Astrocyte (in vitro differentiated cells and primary cell): ENCODE measurements around the gene NHLRC2. TPM values are rescaled to one million over a fixed set of nuclear protein-coding genes. Genes with fewer than 3 reads are reported as not detected.

Source experiments
- DNase-seq: peaks from one replicate; pipeline ENCODE4 v3.0.0-alpha.2; 2010; ENCODE audit warnings: low read depth
- FAIRE-seq: peaks from 2 replicates; lab custom pipeline; 2011; peaks lifted over from hg19 to GRCh38; lab: Jason Lieb, UNC
- H2AFZ ChIP-seq: 2 replicates; pipeline ENCODE4 v1.6.0; 2012; ENCODE audit warnings: low read depth, low read length, inconsistent platforms
- H3K27ac ChIP-seq: 2 replicates; pipeline ENCODE4 v1.5.1; 2011; ENCODE audit warnings: low read depth, low read length, inconsistent platforms
- H3K27me3 ChIP-seq: 2 replicates; pipeline ENCODE4 v1.6.0; 2011; ENCODE audit warnings: low read length, inconsistent platforms; ENCODE audit not compliant: insufficient read depth
- H3K36me3 ChIP-seq: 2 replicates; pipeline ENCODE4 v1.5.1; 2011; ENCODE audit warnings: low read length, inconsistent platforms; ENCODE audit not compliant: insufficient read depth
- H3K4me1 ChIP-seq: 2 replicates; pipeline ENCODE4 v1.5.1; 2011; ENCODE audit warnings: low read length, inconsistent platforms; ENCODE audit not compliant: insufficient read depth
- H3K4me2 ChIP-seq: 2 replicates; pipeline ENCODE4 v1.6.0; 2012; ENCODE audit warnings: low read length, inconsistent platforms
- H3K4me3 ChIP-seq: 2 replicates; pipeline ENCODE4 v1.5.1; 2011; ENCODE audit warnings: low read depth, mild to moderate bottlenecking, low read length, inconsistent platforms; ENCODE audit not compliant: insufficient read depth
- H3K79me2 ChIP-seq: 2 replicates; pipeline ENCODE4 v1.6.0; 2012; ENCODE audit warnings: mild to moderate bottlenecking, low read length, inconsistent platforms; ENCODE audit not compliant: insufficient read depth
- H3K9ac ChIP-seq: 2 replicates; pipeline ENCODE4 v1.6.0; 2012; ENCODE audit warnings: mild to moderate bottlenecking, low read length, inconsistent platforms
- H3K9me3 ChIP-seq: 2 replicates; pipeline ENCODE4 v1.5.1; 2012; ENCODE audit warnings: low read depth, mild to moderate bottlenecking, low read length, inconsistent platforms; ENCODE audit not compliant: insufficient read depth
- H4K20me1 ChIP-seq: 2 replicates; pipeline ENCODE4 v1.6.0; 2012; ENCODE audit warnings: low read length, inconsistent platforms; ENCODE audit not compliant: insufficient read depth
- H3K27ac Mint-ChIP-seq: one replicate; pipeline ENCODE4 v1.8.0; 2021; ENCODE audit warnings: mild to moderate bottlenecking, mixed read lengths; ENCODE audit not compliant: unreplicated experiment
- H3K27me3 Mint-ChIP-seq: one replicate; pipeline ENCODE4 v1.8.0; 2021; ENCODE audit warnings: low read depth, mixed read lengths; ENCODE audit not compliant: unreplicated experiment
- H3K36me3 Mint-ChIP-seq: one replicate; pipeline ENCODE4 v1.8.0; 2021; ENCODE audit warnings: low read depth, mixed read lengths; ENCODE audit not compliant: unreplicated experiment
- H3K4me1 Mint-ChIP-seq: one replicate; pipeline ENCODE4 v1.8.0; 2021; ENCODE audit warnings: low read depth, mixed read lengths; ENCODE audit not compliant: unreplicated experiment
- H3K4me3 Mint-ChIP-seq: one replicate; pipeline ENCODE4 v1.8.0; 2021; ENCODE audit warnings: mild to moderate bottlenecking, moderate library complexity, mixed read lengths; ENCODE audit not compliant: unreplicated experiment
- H3K9me3 Mint-ChIP-seq: one replicate; pipeline ENCODE4 v1.8.0; 2021; ENCODE audit warnings: mild to moderate bottlenecking, mixed read lengths; ENCODE audit not compliant: unreplicated experiment
- EZH2 ChIP-seq: IDR thresholded peaks from 2 replicates; pipeline ENCODE4 v1.6.1; 2012; ENCODE audit warnings: mild to moderate bottlenecking, low read length, inconsistent platforms; ENCODE audit not compliant: insufficient read depth
- total RNA-seq: library from RNA; stranded (reverse); gene quantifications from 2 replicates; pipeline ENCODE4 v1.2.1, GENCODE V29; 2021
- TF ChIP-seq, protein P1 (sequence below): IDR thresholded peaks from 2 replicates; pipeline ENCODE4 v1.5.1; 2011; ENCODE audit warnings: low read depth, mild to moderate bottlenecking, inconsistent platforms, low read length, moderate library complexity; ENCODE audit not compliant: insufficient read depth

The NHLRC2 gene
- total RNA-seq, 1 donor from 2014 or later: 16.9 TPM

DNA sequence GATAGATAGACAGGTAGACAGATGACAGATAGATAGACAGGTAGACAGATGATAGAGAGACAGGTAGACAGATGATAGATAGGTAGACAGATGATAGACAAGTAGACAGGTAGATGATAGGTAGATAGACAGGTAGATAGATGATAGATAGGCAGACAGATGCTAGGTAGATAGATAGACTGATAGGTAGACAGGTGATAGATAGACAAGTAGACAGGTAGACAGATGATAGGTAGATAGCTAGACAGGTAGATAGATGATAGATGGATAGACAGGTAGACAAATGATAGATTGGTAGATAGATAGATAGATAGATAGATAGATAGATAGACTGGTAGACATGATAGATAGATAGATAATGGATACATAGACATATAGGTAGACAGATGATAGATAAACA is 95.8 kb downstream of the NHLRC2 start:
- TF ChIP-seq EZH2: no peak
- TF ChIP-seq, protein P1, sequence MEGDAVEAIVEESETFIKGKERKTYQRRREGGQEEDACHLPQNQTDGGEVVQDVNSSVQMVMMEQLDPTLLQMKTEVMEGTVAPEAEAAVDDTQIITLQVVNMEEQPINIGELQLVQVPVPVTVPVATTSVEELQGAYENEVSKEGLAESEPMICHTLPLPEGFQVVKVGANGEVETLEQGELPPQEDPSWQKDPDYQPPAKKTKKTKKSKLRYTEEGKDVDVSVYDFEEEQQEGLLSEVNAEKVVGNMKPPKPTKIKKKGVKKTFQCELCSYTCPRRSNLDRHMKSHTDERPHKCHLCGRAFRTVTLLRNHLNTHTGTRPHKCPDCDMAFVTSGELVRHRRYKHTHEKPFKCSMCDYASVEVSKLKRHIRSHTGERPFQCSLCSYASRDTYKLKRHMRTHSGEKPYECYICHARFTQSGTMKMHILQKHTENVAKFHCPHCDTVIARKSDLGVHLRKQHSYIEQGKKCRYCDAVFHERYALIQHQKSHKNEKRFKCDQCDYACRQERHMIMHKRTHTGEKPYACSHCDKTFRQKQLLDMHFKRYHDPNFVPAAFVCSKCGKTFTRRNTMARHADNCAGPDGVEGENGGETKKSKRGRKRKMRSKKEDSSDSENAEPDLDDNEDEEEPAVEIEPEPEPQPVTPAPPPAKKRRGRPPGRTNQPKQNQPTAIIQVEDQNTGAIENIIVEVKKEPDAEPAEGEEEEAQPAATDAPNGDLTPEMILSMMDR: no peak
- H3K36me3 Mint-ChIP-seq: no peaks in the 10 kb centered on the region

DNA sequence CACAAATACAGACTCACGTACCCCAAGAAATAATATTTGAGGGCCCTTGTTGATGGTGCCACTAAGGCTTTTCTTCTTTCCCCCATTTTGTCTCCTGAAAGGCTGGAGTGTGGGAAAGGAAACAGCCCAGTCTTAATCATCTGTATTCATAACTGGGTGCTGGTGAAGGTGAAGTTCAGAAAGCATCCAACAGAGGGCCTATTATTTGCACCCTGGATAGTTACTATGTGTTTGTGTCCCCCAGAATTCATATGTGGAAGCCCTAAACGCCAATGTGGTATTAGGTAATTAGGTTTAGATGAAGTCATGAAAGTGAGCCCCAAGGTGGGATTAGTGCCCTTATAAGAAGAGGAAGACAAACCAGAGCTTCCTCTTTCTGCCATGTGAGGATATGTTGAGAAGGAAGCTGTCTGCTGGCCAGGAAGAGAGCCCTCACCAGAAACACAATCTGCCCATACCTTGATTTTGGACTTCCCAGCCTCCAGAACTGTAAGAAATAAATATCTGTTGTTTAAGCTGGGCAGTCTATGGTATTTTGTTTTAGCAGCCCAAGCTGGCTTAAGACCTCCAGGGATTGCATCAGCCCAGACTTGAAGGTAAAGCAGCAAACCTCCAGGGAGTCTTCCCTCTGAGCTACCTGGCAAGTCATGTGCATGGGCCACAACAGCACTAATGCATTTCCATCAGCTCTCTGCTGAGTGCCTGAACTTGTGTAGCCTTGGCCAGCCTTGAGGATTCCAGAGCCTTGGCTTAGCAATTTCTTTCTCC is 99.2 kb downstream of the NHLRC2 start:
- no peaks in the 10 kb centered on the region for H3K79me2 ChIP-seq
- DNase-seq (no peak), FAIRE-seq (no peak)
- no peaks in the 10 kb centered on the region for H3K27me3 ChIP-seq
- TF ChIP-seq EZH2: no peak
- TF ChIP-seq, protein P1: no peak
- no peak overlapping the region for H3K9ac ChIP-seq
- H3K27me3 Mint-ChIP-seq: peaks cover 5% of the 10 kb centered on the region
- H3K9me3 ChIP-seq: no peaks in the 10 kb centered on the region
- peaks cover 19% of the 10 kb centered on the region for H3K4me1 Mint-ChIP-seq
- no peak overlapping the region for H3K4me2 ChIP-seq
- H3K4me3 Mint-ChIP-seq: no peak overlapping the region
- no peaks in the 10 kb centered on the region for H4K20me1 ChIP-seq
- no peak overlapping the region for H2AFZ ChIP-seq
- H3K36me3 Mint-ChIP-seq: no peaks in the 10 kb centered on the region
- H3K4me1 ChIP-seq: peaks cover 12% of the 10 kb centered on the region
- peaks cover 2% of the 10 kb centered on the region for H3K9me3 Mint-ChIP-seq
- H3K27ac Mint-ChIP-seq: no peak overlapping the region
- no peak overlapping the region for H3K27ac ChIP-seq
- no peak overlapping the region for H3K4me3 ChIP-seq
- no peaks in the 10 kb centered on the region for H3K36me3 ChIP-seq

More for the DNA sequence above, 95.8 kb downstream of the NHLRC2 start:
- Mint-ChIP-seq H3K9me3 (no peaks in the 10 kb centered on the region), H3K27me3 (peaks cover 7% of the 10 kb centered on the region), H3K27ac (no peak overlapping the region), H3K4me3 (no peak overlapping the region), H3K4me1 (peaks cover 16% of the 10 kb centered on the region)
- Histone ChIP-seq H3K4me3 (no peak overlapping the region), H3K36me3 (no peaks in the 10 kb centered on the region), H3K79me2 (no peaks in the 10 kb centered on the region), H3K27me3 (no peaks in the 10 kb centered on the region), H3K9me3 (no peaks in the 10 kb centered on the region), H3K27ac (no peak overlapping the region), H2AFZ (no peak overlapping the region), H3K9ac (no peak overlapping the region), H3K4me2 (no peak overlapping the region), H4K20me1 (no peaks in the 10 kb centered on the region), H3K4me1 (peaks cover 4% of the 10 kb centered on the region)
- FAIRE-seq (no peak), DNase-seq (no peak)

DNA sequence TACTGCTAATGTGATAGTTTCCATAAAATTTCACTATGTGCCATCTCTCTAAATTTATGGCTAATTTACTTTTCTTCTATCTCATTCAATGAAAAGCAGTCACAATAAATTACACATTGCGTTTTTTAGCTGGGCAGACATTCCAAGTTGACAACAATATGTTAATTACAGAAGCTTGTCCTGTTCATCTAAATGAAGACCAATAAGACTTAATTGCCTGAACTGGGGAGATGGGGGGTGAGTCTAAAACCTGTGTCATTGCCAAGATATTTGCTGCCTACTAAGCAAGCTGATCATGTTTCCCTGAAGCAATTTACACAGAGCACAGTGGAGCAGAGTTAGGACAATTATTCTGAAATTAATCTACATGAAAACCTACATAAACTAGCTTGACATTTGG is 99.9 kb downstream of the NHLRC2 start:
- no peaks in the 10 kb centered on the region for H4K20me1 ChIP-seq
- Mint-ChIP-seq H3K27me3 (peaks cover 5% of the 10 kb centered on the region), H3K27ac (no peak overlapping the region), H3K36me3 (no peaks in the 10 kb centered on the region), H3K4me1 (peaks cover 25% of the 10 kb centered on the region), H3K4me3 (no peak overlapping the region), H3K9me3 (peaks cover 2% of the 10 kb centered on the region)
- TF ChIP-seq, protein P1: no peak
- TF ChIP-seq EZH2: no peak
- FAIRE-seq (no peak), DNase-seq (no peak)
- H3K9ac ChIP-seq: no peak overlapping the region
- peaks cover 19% of the 10 kb centered on the region for H3K4me1 ChIP-seq
- H3K79me2 ChIP-seq: no peaks in the 10 kb centered on the region
- H3K9me3 ChIP-seq: no peaks in the 10 kb centered on the region
- H3K4me3 ChIP-seq: no peak overlapping the region
- no peak overlapping the region for H2AFZ ChIP-seq
- H3K27ac ChIP-seq: no peak overlapping the region
- no peaks in the 10 kb centered on the region for H3K27me3 ChIP-seq
- H3K36me3 ChIP-seq: no peaks in the 10 kb centered on the region
- H3K4me2 ChIP-seq: no peak overlapping the region
